B cell (primary cell): Measurements from ENCODE around the gene CEP19. TPM values are rescaled to one million over a fixed set of nuclear protein-coding genes. Genes with fewer than 3 reads are reported as not detected.
A peak's percentile ranks its signal among the peaks of the same experiment; 100 is the strongest.

Source experiments
- ATAC-seq: fragments of 200-7000 bp; cut with Tn5 transposase; one replicate; pipeline ENCODE4 v1.10.0; 2021; ENCODE audit warnings: low read depth, mild to moderate bottlenecking, moderate number of reproducible peaks, moderate library complexity
- CTCF ChIA-PET: fragments of 350-600 bp; sonication (Branson Sonifier 250); formaldehyde crosslinking; loops from one replicate; lab custom pipeline; 2021; ENCODE audit warnings: antibody characterized with exemption, inconsistent platforms; lab: Charles Lee
- POLR2A ChIA-PET: fragments of 350-600 bp; sonication (Branson Sonifier 250); formaldehyde crosslinking; loops from one replicate; lab custom pipeline; 2021; ENCODE audit warnings: antibody characterized with exemption; lab: Charles Lee
- DNase-seq: peaks from one replicate; pipeline ENCODE4 v3.0.0; 2013
- H2AFZ ChIP-seq: 2 replicates; pipeline ENCODE4 v1.6.1; 2012; ENCODE audit warnings: mild to moderate bottlenecking, low read depth, low read length; ENCODE audit not compliant: insufficient read depth, poor library complexity, severe bottlenecking
- H3K27ac ChIP-seq, 2 donors: 1 replicate in 1 of 2; 2 replicates in 1 of 2; pipeline ENCODE4 v1.5.1; 2012 to 2013; ENCODE audit warnings: low read length in 2 of 2, mild to moderate bottlenecking in 2 of 2, moderate library complexity in 1 of 2
- H3K27me3 ChIP-seq, 4 experiments: fragments of 200-600 bp in 1 of 4; sonication (generic) in 1 of 4; replicated peaks in 1 of 4; 1 replicate in 2 of 4; 2 replicates in 2 of 4; pipeline versions ENCODE4 v1.6.1 to v1.7.0; 2013 to 2016; ENCODE audit warnings: low read length in 3 of 4, mild to moderate bottlenecking in 2 of 4, mixed read lengths in 1 of 4, moderate library complexity in 1 of 4; ENCODE audit not compliant: insufficient read depth in 4 of 4, control insufficient read depth in 3 of 4; ENCODE audit errors: control extremely low read depth in 1 of 4
- H3K36me3 ChIP-seq, 2 experiments: replicated peaks in 1 of 2; 1 replicate in 1 of 2; 2 replicates in 1 of 2; pipeline versions ENCODE4 v1.6.1 to v1.7.1; 2013; ENCODE audit warnings: low read length in 1 of 2; ENCODE audit not compliant: insufficient read depth in 2 of 2, control insufficient read depth in 1 of 2; ENCODE audit errors: control extremely low read depth in 1 of 2, extremely low read depth in 1 of 2
- H3K4me1 ChIP-seq, 2 donors: fragments of 200-600 bp in 1 of 2; sonication (generic) in 1 of 2; 1 replicate in 1 of 2; 2 replicates in 1 of 2; pipeline versions ENCODE4 v1.5.1 to v1.6.1; 2013 to 2017; ENCODE audit warnings: low read length in 2 of 2; ENCODE audit not compliant: control insufficient read depth in 2 of 2, insufficient read depth in 2 of 2
- H3K4me2 ChIP-seq: replicated peaks from 2 replicates; pipeline ENCODE3; 2012; ENCODE audit warnings: mild to moderate bottlenecking, low read depth, low read length; ENCODE audit not compliant: poor library complexity, severe bottlenecking
- H3K4me3 ChIP-seq, 5 experiments: fragments of 200-600 bp in 1 of 5; sonication (generic) in 1 of 5; 1 replicate in 3 of 5; 2 replicates in 2 of 5; pipeline versions ENCODE4 v1.5.1 to v1.7.0; 2011 to 2016; ENCODE audit warnings: low read length in 4 of 5, mild to moderate bottlenecking in 4 of 5, low read depth in 2 of 5, control low read depth in 1 of 5, moderate library complexity in 1 of 5; ENCODE audit not compliant: insufficient read depth in 1 of 5; ENCODE audit errors: control extremely low read depth in 1 of 5, extremely low read depth in 1 of 5
- H3K79me2 ChIP-seq: fragments of 200-600 bp; sonication (generic); one replicate; pipeline ENCODE4 v1.6.0; 2016; ENCODE audit warnings: low read length; ENCODE audit not compliant: control insufficient read depth, insufficient read depth
- H3K9ac ChIP-seq: fragments of 200-600 bp; sonication (generic); 2 replicates; pipeline ENCODE4 v1.6.1; 2017; ENCODE audit warnings: mild to moderate bottlenecking, low read length, moderate library complexity
- H3K9me3 ChIP-seq, 3 donors: one replicate each; pipeline versions ENCODE4 v1.6.1 to v1.7.1; 2013; ENCODE audit warnings: low read length in 2 of 3; ENCODE audit not compliant: control insufficient read depth in 2 of 3, insufficient read depth in 1 of 3; ENCODE audit errors: control extremely low read depth in 1 of 3
- H4K20me1 ChIP-seq: 2 replicates; pipeline ENCODE4 v1.6.0; 2012; ENCODE audit warnings: mild to moderate bottlenecking, low read length; ENCODE audit not compliant: insufficient read depth, control insufficient read depth, poor library complexity, severe bottlenecking
- H3K27ac Mint-ChIP-seq: one replicate; pipeline ENCODE4 v1.8.0; 2021; ENCODE audit warnings: mixed read lengths
- H3K27me3 Mint-ChIP-seq: one replicate; pipeline ENCODE4 v1.8.0; 2021; ENCODE audit warnings: mixed read lengths
- H3K4me1 Mint-ChIP-seq: one replicate; pipeline ENCODE4 v1.8.0; 2021; ENCODE audit warnings: mixed read lengths
- H3K4me3 Mint-ChIP-seq: one replicate; pipeline ENCODE4 v1.8.0; 2021; ENCODE audit warnings: mixed read lengths
- H3K9me3 Mint-ChIP-seq: one replicate; pipeline ENCODE4 v1.8.0; 2022; ENCODE audit warnings: mixed read lengths; ENCODE audit not compliant: insufficient read depth
- EZH2 ChIP-seq: IDR thresholded peaks from 2 replicates; pipeline ENCODE4 v1.6.1; 2012; ENCODE audit warnings: borderline replicate concordance, low read depth, mild to moderate bottlenecking, moderate library complexity, low read length; ENCODE audit not compliant: insufficient read depth, poor library complexity, severe bottlenecking
- WGBS: methylation state at CpG from one replicate; pipeline ENCODE4 v1.1.5; 2013; ENCODE audit warnings: missing lambda C conversion rate; ENCODE audit not compliant: insufficient coverage; 5-methylcytosine and 5-hydroxymethylcytosine counted together
- intact Hi-C: fragments of 100-400 bp; cut with micrococcal nuclease; formaldehyde crosslinking; loops from one replicate; pipeline ENCODE4 v1.10.0; 2022
- polyA minus RNA-seq: library from RNA; depleted of rRNA, polyadenylated mRNA; stranded (reverse); fragments of >200 nt; gene quantifications from 2 replicates; pipeline ENCODE4 v1.2.3, GENCODE V29; 2012
- polyA plus RNA-seq: library from polyadenylated mRNA; depleted of rRNA; stranded (reverse); fragments of >200 nt; gene quantifications from 2 replicates; pipeline ENCODE4 v1.2.3, GENCODE V29; 2012
- total RNA-seq, 2 donors: library from RNA; stranded (reverse); fragments of 120-200 nt in 1 of 2; gene quantifications; 1 replicate in 1 of 2; 2 replicates in 1 of 2; pipeline versions ENCODE4 v1.2.3 to v1.2.4, GENCODE V29; 2013 to 2022
- TF ChIP-seq, protein P1 (sequence below): fragments of 200-600 bp; IDR thresholded peaks from one replicate; pipeline ENCODE4 v1.8.0; 2022; ENCODE audit warnings: antibody characterized with exemption, mild to moderate bottlenecking

Gene CEP19, protein sequence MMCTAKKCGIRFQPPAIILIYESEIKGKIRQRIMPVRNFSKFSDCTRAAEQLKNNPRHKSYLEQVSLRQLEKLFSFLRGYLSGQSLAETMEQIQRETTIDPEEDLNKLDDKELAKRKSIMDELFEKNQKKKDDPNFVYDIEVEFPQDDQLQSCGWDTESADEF
- total RNA-seq (4.6 and 5.0 TPM in 2 replicates), polyA plus RNA-seq (0.45 and 1.8 TPM in 2 replicates), polyA minus RNA-seq (1.4 TPM in 2 replicates)
- total RNA-seq (2013): 3.4 TPM

DNA sequence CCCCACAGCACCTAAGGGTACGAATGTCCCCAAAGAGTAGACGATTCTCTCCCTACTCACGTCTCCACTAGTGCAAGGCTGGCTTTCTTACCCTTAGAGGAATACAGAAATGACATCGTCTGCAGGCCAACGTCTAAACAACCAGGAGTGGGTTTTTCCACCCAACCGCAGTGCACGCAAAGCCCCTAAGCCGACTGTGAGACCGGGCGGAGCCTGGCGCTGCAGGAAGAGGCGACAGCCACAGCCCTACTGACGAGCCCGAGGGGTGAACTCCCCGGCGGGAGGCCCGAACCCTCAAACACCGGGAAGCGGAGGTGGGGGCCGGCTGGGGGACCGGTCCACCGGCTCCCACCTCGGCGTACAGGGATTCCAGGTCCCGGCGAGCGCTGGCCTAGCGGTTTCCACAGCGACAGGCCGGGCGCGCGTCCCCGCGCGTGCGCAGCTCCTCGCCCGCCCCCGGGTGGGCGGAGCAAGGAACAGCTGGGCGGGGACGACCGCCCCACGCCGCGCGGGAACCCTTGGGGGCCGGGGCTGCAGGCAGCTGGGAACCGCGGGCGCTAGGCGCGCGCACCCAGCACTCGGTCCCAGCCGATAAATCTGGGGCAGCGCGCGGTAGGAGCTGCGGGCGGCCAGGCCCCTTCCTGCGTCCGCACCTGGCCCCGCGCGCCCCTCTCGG, at the start of gene CEP19, which contains the start of gene PIGX:
TSS of gene CEP19 (minus strand) at position 413 of the 676 bp plus-strand sequence. CDS start 3,593 bp downstream, outside the sequence.
TSS of gene PIGX (plus strand) at position 540 of the 676 bp plus-strand sequence.
- no peaks in the 10 kb centered on the region for H3K9me3 ChIP-seq
- TF ChIP-seq, protein P1, sequence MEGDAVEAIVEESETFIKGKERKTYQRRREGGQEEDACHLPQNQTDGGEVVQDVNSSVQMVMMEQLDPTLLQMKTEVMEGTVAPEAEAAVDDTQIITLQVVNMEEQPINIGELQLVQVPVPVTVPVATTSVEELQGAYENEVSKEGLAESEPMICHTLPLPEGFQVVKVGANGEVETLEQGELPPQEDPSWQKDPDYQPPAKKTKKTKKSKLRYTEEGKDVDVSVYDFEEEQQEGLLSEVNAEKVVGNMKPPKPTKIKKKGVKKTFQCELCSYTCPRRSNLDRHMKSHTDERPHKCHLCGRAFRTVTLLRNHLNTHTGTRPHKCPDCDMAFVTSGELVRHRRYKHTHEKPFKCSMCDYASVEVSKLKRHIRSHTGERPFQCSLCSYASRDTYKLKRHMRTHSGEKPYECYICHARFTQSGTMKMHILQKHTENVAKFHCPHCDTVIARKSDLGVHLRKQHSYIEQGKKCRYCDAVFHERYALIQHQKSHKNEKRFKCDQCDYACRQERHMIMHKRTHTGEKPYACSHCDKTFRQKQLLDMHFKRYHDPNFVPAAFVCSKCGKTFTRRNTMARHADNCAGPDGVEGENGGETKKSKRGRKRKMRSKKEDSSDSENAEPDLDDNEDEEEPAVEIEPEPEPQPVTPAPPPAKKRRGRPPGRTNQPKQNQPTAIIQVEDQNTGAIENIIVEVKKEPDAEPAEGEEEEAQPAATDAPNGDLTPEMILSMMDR: no peak
- no peak for TF ChIP-seq EZH2
- WGBS: under 1% methylated on average over 68 of the region's 68 CpGs

More for the DNA sequence above, at the start of gene CEP19, which contains the start of gene PIGX:
- H3K27me3 Mint-ChIP-seq: no peaks in the 10 kb centered on the region
- ChIA-PET POLR2A (interaction anchor here (1.0 to 2.0 kb wide), 3 partner anchors 28 to 101 kb away, joined by 3 to 16 read pairs (median 4); partner anchors contain the start of genes NRROS and PAK2), CTCF (interaction anchor here (0.8 to 2.0 kb wide), 5 partner anchors 27 to 183 kb away, joined by 3 to 8 read pairs (median 4); no protein-coding TSS in a partner anchor)
- ATAC-seq (peak; percentile 83), DNase-seq (peak; percentile 97)
- Histone ChIP-seq H3K4me2 (peak within 1 kb of the TSS; percentile 83), H3K4me3 (peak within 1 kb of the TSS; percentile 75 to 94 (median 87)), H3K79me2 (peaks cover 11% of the 10 kb centered on the region), H3K36me3 (no peaks in the 10 kb centered on the region), H3K4me1 (peaks cover 13 to 16% of the 10 kb centered on the region in 2 donors), H3K27ac (peak within 1 kb of the TSS; percentile 91 to 96), H4K20me1 (no peaks in the 10 kb centered on the region), H2AFZ (peak within 1 kb of the TSS; percentile 85), H3K9ac (peak within 1 kb of the TSS; percentile 85), H3K27me3 (no peaks in the 10 kb centered on the region)
- H3K9me3 Mint-ChIP-seq: no peaks in the 10 kb centered on the region
- H3K27ac Mint-ChIP-seq: peak within 1 kb of the TSS; percentile 94
- H3K4me3 Mint-ChIP-seq: peak within 1 kb of the TSS; percentile 96
- peaks cover 14% of the 10 kb centered on the region for H3K4me1 Mint-ChIP-seq
- intact Hi-C loops: loop anchor here (1.0 to 2.0 kb wide), 5 partner anchors 27 to 257 kb away; partner anchors contain the start of genes FBXO45, PAK2 and WDR53
